Right atrium auricular region (tissue), 2 donors: ENCODE data around the gene SOCS6. TPM values are rescaled to one million over a fixed set of nuclear protein-coding genes. Genes with fewer than 3 reads are reported as not detected.

ENCODE experiments used
- DNase-seq: peaks from one replicate; pipeline ENCODE4 v3.0.0-alpha.2; 2019; ENCODE audit warnings: low spot score
- H3K27ac ChIP-seq, 2 donors: fragments of 200-600 bp; sonication (generic); 1 replicate in 1 of 2; 2 replicates in 1 of 2; pipeline ENCODE4 v1.5.1; 2016 to 2019
- H3K27me3 ChIP-seq, 2 donors: fragments of 200-600 bp; sonication (generic); one replicate each; pipeline versions ENCODE4 v1.5.1 to v1.6.0; 2017 to 2019
- H3K36me3 ChIP-seq: fragments of 200-600 bp; sonication (generic); one replicate; pipeline ENCODE4 v1.5.1; 2016
- H3K4me1 ChIP-seq, 2 donors: fragments of 200-600 bp; sonication (generic); one replicate each; pipeline versions ENCODE4 v1.5.1 to v1.6.0; 2017 to 2019
- H3K4me3 ChIP-seq, 2 donors: fragments of 200-600 bp; sonication (generic); 1 replicate in 1 of 2; 2 replicates in 1 of 2; pipeline ENCODE4 v1.5.1; 2017 to 2019; ENCODE audit warnings: mild to moderate bottlenecking in 1 of 2, moderate library complexity in 1 of 2
- H3K9me3 ChIP-seq, 2 donors: fragments of 200-600 bp; sonication (generic); one replicate each; pipeline ENCODE4 v1.5.1; 2019
- total RNA-seq, 2 donors: library from RNA; depleted of rRNA; stranded (reverse); fragments of >200 nt; gene quantifications; one replicate each; pipeline ENCODE4 v1.1.0, GENCODE V29; 2016
- TF ChIP-seq, protein P1 (sequence below), 2 donors: fragments of 200-600 bp; sonication (generic); IDR thresholded peaks; one replicate each; pipeline ENCODE4 v1.5.1; 2019; ENCODE audit warnings: antibody characterized with exemption in 2 of 2

SOCS6 gene
- total RNA-seq, 2 donors from 2014 or later, result 16.2 to 18.7 TPM

DNA sequence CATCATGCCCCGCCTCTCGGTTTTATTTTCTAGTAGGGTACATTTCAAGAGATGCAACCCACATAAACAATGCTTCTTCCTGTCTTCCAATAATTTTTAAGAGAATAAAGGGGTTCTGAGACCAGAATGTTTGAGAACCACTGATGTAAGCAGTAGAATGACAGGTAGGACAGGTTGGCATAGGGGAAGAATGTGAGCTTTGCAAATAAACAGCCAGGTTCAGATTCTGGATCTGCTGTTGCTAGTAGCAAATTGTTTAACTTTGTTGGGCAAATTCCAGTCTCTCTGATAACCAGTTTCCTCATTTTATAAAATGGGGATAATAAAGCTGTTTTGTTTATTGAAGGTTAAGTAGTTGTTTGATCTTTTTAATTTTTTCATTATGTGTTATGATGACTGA, 32.8 kb downstream of the SOCS6 start:
- Histone ChIP-seq H3K27ac (no peak overlapping the region), H3K4me3 (no peak overlapping the region), H3K4me1 (peaks cover 0 to 5% of the 10 kb centered on the region in 2 donors), H3K36me3 (peaks cover 18% of the 10 kb centered on the region), H3K9me3 (no peaks in the 10 kb centered on the region), H3K27me3 (no peaks in the 10 kb centered on the region)
- TF ChIP-seq, protein P1, sequence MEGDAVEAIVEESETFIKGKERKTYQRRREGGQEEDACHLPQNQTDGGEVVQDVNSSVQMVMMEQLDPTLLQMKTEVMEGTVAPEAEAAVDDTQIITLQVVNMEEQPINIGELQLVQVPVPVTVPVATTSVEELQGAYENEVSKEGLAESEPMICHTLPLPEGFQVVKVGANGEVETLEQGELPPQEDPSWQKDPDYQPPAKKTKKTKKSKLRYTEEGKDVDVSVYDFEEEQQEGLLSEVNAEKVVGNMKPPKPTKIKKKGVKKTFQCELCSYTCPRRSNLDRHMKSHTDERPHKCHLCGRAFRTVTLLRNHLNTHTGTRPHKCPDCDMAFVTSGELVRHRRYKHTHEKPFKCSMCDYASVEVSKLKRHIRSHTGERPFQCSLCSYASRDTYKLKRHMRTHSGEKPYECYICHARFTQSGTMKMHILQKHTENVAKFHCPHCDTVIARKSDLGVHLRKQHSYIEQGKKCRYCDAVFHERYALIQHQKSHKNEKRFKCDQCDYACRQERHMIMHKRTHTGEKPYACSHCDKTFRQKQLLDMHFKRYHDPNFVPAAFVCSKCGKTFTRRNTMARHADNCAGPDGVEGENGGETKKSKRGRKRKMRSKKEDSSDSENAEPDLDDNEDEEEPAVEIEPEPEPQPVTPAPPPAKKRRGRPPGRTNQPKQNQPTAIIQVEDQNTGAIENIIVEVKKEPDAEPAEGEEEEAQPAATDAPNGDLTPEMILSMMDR (IDR thresholded peaks at IDR 0.05), result no peak
- no peak for DNase-seq

- DNase-seq, result no peak
- H3K9me3 ChIP-seq, result no peaks in the 10 kb centered on the region
- no peak overlapping the region for H3K4me3 ChIP-seq
- H3K27ac ChIP-seq, result no peak overlapping the region
- peaks cover 0 to 5% of the 10 kb centered on the region in 2 donors for H3K4me1 ChIP-seq
- no peaks in the 10 kb centered on the region for H3K27me3 ChIP-seq
- TF ChIP-seq, protein P1 (IDR thresholded peaks at IDR 0.05), result no peak
- peaks cover 18% of the 10 kb centered on the region for H3K36me3 ChIP-seq
These were observed 33.5 kb downstream of the SOCS6 start for GRCh38 chr18:70322385-70322784.

GRCh38 chr18:70322928-70323327, 34.1 kb downstream of the SOCS6 start:
- DNase-seq, result no peak
- peaks cover 0 to 5% of the 10 kb centered on the region in 2 donors for H3K4me1 ChIP-seq
- TF ChIP-seq, protein P1 (IDR thresholded peaks at IDR 0.05), result no peak
- H3K4me3 ChIP-seq, result no peak overlapping the region
- H3K27me3 ChIP-seq, result no peaks in the 10 kb centered on the region
- no peak overlapping the region for H3K27ac ChIP-seq
- no peaks in the 10 kb centered on the region for H3K9me3 ChIP-seq
- peaks cover 18% of the 10 kb centered on the region for H3K36me3 ChIP-seq

DNA sequence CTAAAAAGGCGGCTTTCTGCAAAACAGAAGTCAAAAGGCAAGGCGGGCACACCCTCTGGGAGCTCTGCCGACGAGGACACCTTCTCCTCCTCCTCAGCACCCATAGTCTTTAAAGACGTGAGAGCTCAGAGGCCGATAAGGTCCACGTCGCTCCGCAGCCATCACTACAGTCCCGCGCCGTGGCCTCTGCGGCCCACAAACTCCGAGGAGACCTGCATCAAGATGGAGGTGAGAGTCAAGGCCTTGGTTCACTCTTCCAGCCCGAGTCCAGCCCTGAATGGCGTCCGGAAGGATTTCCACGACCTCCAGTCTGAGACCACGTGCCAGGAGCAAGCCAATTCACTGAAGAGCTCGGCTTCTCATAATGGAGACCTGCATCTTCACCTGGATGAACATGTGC, 36.1 kb downstream of the SOCS6 start:
- Histone ChIP-seq H3K9me3 (no peaks in the 10 kb centered on the region), H3K36me3 (peaks cover 18% of the 10 kb centered on the region), H3K4me3 (no peak overlapping the region), H3K27me3 (no peaks in the 10 kb centered on the region), H3K4me1 (peaks cover 0 to 15% of the 10 kb centered on the region in 2 donors), H3K27ac (no peak overlapping the region)
- TF ChIP-seq, protein P1 (IDR thresholded peaks at IDR 0.05), result no peak
- no peak for DNase-seq

DNA sequence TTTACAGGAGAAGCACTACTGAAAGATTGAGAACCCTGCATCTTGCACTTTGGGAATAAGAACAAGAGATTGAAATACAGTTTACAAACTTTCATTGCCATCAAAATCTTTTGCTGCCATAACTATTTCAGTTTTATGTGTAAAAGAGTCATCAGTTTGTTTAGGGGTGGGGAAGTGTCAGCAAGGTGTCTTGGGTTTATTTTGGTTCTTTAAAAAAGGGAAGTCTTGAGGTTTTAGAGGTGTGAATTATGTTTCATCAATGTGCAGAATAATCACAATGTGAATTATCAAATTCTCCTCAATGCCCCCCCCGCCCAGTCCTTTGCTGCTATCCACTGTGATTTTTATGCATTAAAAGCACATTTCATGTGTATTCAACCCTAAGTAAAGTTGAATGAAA, 37.4 kb downstream of the SOCS6 start:
- no peaks in the 10 kb centered on the region for H3K27me3 ChIP-seq
- H3K4me3 ChIP-seq, result no peak overlapping the region
- H3K4me1 ChIP-seq, result peaks cover 0 to 15% of the 10 kb centered on the region in 2 donors
- H3K36me3 ChIP-seq, result peaks cover 18% of the 10 kb centered on the region
- no peak overlapping the region for H3K27ac ChIP-seq
- no peak for DNase-seq
- H3K9me3 ChIP-seq, result no peaks in the 10 kb centered on the region
- TF ChIP-seq, protein P1 (IDR thresholded peaks at IDR 0.05), result no peak

DNA sequence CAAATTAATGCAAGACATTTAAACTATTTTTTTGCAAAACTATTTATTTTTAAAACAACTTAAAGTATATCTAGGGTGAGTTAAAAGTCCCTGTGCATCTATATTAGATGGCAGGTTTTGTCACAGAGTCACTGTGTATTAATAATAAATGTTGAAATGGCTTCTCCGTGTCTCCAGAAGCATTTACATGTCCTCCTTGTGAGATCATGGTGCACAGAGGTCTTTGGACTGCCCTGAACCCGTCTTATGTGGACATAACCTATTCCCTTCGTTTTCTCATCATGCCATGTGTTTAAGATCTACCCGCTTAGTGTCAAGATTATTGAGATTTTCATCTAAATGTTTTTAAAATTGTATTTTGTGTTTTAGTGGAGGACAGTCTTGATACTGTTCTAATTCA, 39.3 kb downstream of the SOCS6 start:
- TF ChIP-seq, protein P1 (IDR thresholded peaks at IDR 0.05), result no peak
- H3K27me3 ChIP-seq, result no peaks in the 10 kb centered on the region
- H3K27ac ChIP-seq, result no peak overlapping the region
- H3K9me3 ChIP-seq, result no peaks in the 10 kb centered on the region
- DNase-seq, result no peak
- H3K4me1 ChIP-seq, result peaks cover 0 to 10% of the 10 kb centered on the region in 2 donors
- H3K4me3 ChIP-seq, result no peak overlapping the region
- peaks cover 18% of the 10 kb centered on the region for H3K36me3 ChIP-seq
